Activated naive CD4-positive, alpha-beta T cell treated with anti-CD3 and anti-CD28 coated beads for 36 hours (primary cell): ENCODE data around the gene RTRAF. TPM values are rescaled to one million over a fixed set of nuclear protein-coding genes. Genes with fewer than 3 reads are reported as not detected.

Experiments
- CTCF ChIA-PET: fragments of 350-600 bp; sonication (Branson Sonifier 250); formaldehyde crosslinking; loops from one replicate; lab custom pipeline; 2021; ENCODE audit warnings: antibody characterized with exemption; lab: Charles Lee
- DNase-seq: peaks from one replicate; pipeline ENCODE4 v3.0.0-alpha.2; 2020
- H3K27ac Mint-ChIP-seq: one replicate; pipeline ENCODE4 v1.8.0; 2021; ENCODE audit warnings: mild to moderate bottlenecking, mixed read lengths
- H3K27me3 Mint-ChIP-seq: one replicate; pipeline ENCODE4 v1.8.0; 2021; ENCODE audit warnings: low read depth, mixed read lengths
- H3K36me3 Mint-ChIP-seq: one replicate; pipeline ENCODE4 v1.8.0; 2021; ENCODE audit warnings: low read depth, mixed read lengths
- H3K4me1 Mint-ChIP-seq: one replicate; pipeline ENCODE4 v1.8.0; 2021; ENCODE audit warnings: low read depth, mixed read lengths
- H3K4me3 Mint-ChIP-seq: one replicate; pipeline ENCODE4 v1.8.0; 2021; ENCODE audit warnings: mild to moderate bottlenecking, moderate library complexity, mixed read lengths
- H3K9me3 Mint-ChIP-seq: one replicate; pipeline ENCODE4 v1.8.0; 2021; ENCODE audit warnings: mixed read lengths
- intact Hi-C: fragments of 100-400 bp; cut with micrococcal nuclease; formaldehyde crosslinking; loops from one replicate; pipeline ENCODE4 v1.15.1; 2023
- total RNA-seq, 2 experiments: library from RNA; stranded (reverse); gene quantifications; one replicate each; pipeline ENCODE4 v1.2.3, GENCODE V29; 2021

RTRAF gene
- total RNA-seq, 2 experiments from 2014 or later, result 255 to 275 TPM

DNA sequence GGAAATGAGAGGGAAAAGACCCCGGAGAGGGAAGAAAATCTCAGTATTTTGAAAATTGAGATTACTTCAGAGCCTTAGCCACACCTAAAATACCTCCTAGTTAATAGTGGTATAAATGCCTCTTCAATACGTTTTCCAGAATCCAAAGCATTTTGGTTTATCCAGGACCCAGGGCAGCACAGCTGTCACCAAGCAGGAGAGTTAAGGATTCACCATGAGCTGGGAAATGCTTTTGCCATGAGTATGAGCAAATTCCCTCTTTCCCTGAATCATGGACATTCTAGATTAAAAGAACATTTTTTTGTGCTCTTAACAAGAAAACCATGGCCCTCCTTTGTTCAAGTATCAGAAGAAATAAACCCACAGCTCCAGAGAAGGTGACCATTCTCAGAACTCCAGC lies 21.8 kb upstream of the RTRAF start:
- Mint-ChIP-seq H3K36me3 (peaks cover 6% of the 10 kb centered on the region), H3K4me1 (peaks cover 13% of the 10 kb centered on the region), H3K27ac (no peak overlapping the region), H3K9me3 (no peaks in the 10 kb centered on the region), H3K4me3 (no peak overlapping the region), H3K27me3 (no peaks in the 10 kb centered on the region)
- intact Hi-C loops, result no loop called here
- CTCF ChIA-PET, result no interaction called here
- DNase-seq, result no peak

DNA sequence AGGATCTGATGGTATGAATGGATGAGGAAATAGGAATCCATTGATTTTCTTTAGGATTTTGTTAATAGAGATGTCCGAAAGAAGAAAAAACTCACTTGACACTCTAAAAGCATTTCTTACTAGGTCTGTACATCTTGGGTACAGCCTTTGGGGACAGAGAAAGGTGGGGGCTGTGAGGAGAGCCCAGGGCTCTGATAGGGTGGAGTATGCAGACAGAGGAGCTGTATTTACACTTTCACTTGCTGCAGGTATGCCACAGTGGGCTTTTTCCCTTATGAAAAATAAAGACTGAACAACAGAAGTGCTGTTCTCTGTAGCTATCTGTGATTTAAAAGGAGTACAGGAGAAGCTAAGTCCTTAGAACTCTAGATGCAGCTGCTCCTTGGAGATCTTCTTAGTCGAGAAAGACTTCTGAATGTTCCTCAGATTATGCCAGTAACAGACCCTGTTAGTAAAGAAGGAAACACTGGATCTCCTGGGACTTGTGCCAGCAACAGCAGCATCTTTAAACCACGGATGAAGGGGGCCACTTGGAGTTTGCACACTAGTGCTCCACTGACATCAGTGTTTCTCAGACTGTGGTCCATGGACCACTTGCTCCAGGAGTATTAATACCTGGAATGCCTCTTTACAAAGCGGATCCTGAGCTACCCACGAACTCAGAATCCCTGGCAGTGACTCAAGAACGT lies 19.4 kb upstream of the RTRAF start:
- DNase-seq, result no peak
- Mint-ChIP-seq H3K27me3 (no peaks in the 10 kb centered on the region), H3K9me3 (no peaks in the 10 kb centered on the region), H3K36me3 (peaks cover 4% of the 10 kb centered on the region), H3K4me1 (no peaks in the 10 kb centered on the region), H3K27ac (no peak overlapping the region), H3K4me3 (no peak overlapping the region)
- CTCF ChIA-PET, result interaction anchor here (2.3 kb wide), 1 partner anchor 9 kb away, joined by 12 read pairs; no protein-coding TSS in a partner anchor
- intact Hi-C loops, result loop anchor here (10.0 kb wide), 1 partner anchor 415 kb away; no protein-coding TSS in a partner anchor

DNA sequence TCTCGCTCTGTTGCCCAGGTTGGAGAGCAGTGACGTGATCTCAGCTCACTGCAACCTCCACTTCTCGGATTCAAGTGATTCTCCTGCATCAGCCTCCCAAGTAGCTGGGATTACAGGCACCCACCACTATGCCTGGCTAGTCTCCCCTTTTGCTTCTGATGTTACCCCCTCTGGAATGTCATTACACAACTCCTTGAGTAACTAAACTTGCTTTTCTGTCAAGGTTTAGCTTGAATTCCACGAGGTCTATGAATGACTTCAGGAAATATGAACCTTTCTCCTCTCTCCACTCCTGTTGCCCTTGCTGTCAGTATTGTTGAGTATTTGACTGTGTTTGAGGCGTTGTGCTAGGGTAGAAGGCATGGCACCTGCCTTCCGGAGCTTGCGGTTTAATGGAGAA lies 16.8 kb upstream of the RTRAF start:
- no peaks in the 10 kb centered on the region for H3K9me3 Mint-ChIP-seq
- no peaks in the 10 kb centered on the region for H3K36me3 Mint-ChIP-seq
- no peaks in the 10 kb centered on the region for H3K27me3 Mint-ChIP-seq
- no peak overlapping the region for H3K27ac Mint-ChIP-seq
- H3K4me1 Mint-ChIP-seq, result no peaks in the 10 kb centered on the region
- H3K4me3 Mint-ChIP-seq, result no peak overlapping the region
- CTCF ChIA-PET, result interaction anchor here (0.6 to 1.5 kb wide), 2 partner anchors 100 to 192 kb away, joined by 5 to 9 read pairs; no protein-coding TSS in a partner anchor
- no peak for DNase-seq
- intact Hi-C loops, result loop anchor here (10.0 kb wide), 1 partner anchor 418 kb away; no protein-coding TSS in a partner anchor

DNA sequence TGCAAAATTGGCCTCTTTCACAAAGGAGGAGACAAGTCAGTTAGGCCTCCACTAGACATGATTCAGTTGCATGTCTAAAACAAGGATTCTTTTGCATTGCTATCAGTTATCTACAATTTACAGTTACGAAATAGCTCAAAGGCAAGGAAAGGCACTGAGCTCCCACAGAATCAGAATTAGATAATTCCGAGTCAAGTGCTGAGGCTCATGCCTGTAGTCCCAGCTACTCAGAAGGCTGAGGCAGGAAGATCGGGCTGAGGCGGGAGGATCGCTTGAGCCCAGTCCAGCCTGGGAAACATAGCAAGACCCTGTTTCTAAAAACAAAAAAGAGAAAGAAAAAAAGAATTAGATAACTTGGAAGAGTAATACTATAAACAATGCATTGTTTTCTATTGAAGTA lies 12.3 kb upstream of the RTRAF start:
- Mint-ChIP-seq H3K27me3 (no peaks in the 10 kb centered on the region), H3K9me3 (no peaks in the 10 kb centered on the region), H3K4me3 (no peak overlapping the region), H3K36me3 (no peaks in the 10 kb centered on the region), H3K27ac (no peak overlapping the region), H3K4me1 (peaks cover 4% of the 10 kb centered on the region)
- CTCF ChIA-PET, result interaction anchor here (0.9 to 5.3 kb wide), 5 partner anchors 7 to 226 kb away, joined by 3 to 40 read pairs (median 12); no protein-coding TSS in a partner anchor
- intact Hi-C loops, result loop anchor here (10.0 kb wide), 1 partner anchor 422 kb away; no protein-coding TSS in a partner anchor
- DNase-seq, result no peak

DNA sequence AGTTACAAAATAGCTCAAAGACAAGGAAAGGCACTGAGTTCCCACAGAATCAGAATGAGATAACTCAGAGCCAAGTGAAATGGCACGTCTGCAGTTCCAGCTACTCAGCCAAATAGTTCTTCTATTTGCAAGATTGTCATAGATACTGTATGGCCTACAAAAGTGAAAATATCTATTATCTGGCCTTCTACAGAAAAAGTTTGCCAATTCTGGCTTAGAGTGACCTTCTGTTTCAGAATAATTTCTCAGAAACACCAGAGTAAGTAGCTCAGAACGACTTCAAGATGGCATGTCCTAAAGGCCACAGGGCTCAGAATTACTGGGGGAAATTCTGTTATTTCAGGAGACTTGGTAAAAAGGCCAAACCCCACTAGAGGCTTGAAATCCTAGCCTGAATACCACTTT lies 10.7 kb upstream of the RTRAF start:
- no peak overlapping the region for H3K4me3 Mint-ChIP-seq
- no peaks in the 10 kb centered on the region for H3K9me3 Mint-ChIP-seq
- intact Hi-C loops, result loop anchor here (1.0 to 10.0 kb wide), 5 partner anchors 118 to 424 kb away; partner anchors contain the start of gene GNG2
- no peak overlapping the region for H3K27ac Mint-ChIP-seq
- no peaks in the 10 kb centered on the region for H3K36me3 Mint-ChIP-seq
- CTCF ChIA-PET, result interaction anchor here (0.6 to 5.3 kb wide), 34 partner anchors 8 to 695 kb away, joined by 3 to 40 read pairs (median 4); partner anchors contain the start of gene GNG2
- H3K4me1 Mint-ChIP-seq, result peaks cover 4% of the 10 kb centered on the region
- no peak for DNase-seq
- H3K27me3 Mint-ChIP-seq, result no peaks in the 10 kb centered on the region

DNA sequence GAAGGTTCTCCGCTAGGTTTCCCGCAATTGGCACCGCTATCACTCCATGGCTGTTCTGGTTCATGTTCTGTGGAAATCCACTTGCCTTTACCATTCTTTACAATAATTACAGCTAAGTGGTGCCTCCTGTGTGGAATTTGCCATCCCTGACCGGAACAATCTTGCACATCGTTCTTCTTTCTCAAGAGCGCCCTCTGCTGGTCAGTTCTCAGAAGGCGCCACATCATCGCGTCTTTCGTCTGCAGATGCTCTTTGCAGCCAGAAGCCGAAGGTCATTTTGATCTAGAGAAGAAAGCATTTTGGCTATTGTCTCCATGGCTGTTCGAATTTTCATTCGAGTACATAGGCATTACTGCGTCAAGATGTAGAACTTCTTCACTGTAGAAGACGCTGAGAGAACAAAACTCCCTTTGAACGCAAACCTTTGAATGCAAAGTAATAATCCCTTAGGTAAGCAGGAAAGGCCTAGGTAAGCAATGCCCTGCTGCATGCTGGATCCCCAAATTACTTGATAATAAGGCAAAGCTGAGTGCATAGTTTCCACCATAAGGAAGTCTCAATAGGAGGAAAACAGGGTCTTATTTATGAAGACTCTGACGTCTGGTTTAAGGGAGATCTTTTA lies 10.1 kb upstream of the RTRAF start:
- CTCF ChIA-PET, result interaction anchor here (0.6 to 5.3 kb wide), 37 partner anchors 8 to 696 kb away, joined by 3 to 40 read pairs (median 4); partner anchors contain the start of gene GNG2
- no peaks in the 10 kb centered on the region for H3K27me3 Mint-ChIP-seq
- no peak overlapping the region for H3K4me3 Mint-ChIP-seq
- H3K4me1 Mint-ChIP-seq, result peaks cover 4% of the 10 kb centered on the region
- no peak overlapping the region for H3K27ac Mint-ChIP-seq
- intact Hi-C loops, result loop anchor here (1.0 to 10.0 kb wide), 5 partner anchors 118 to 424 kb away; partner anchors contain the start of gene GNG2
- no peaks in the 10 kb centered on the region for H3K36me3 Mint-ChIP-seq
- peak; percentile 91 for DNase-seq
- no peaks in the 10 kb centered on the region for H3K9me3 Mint-ChIP-seq

DNA sequence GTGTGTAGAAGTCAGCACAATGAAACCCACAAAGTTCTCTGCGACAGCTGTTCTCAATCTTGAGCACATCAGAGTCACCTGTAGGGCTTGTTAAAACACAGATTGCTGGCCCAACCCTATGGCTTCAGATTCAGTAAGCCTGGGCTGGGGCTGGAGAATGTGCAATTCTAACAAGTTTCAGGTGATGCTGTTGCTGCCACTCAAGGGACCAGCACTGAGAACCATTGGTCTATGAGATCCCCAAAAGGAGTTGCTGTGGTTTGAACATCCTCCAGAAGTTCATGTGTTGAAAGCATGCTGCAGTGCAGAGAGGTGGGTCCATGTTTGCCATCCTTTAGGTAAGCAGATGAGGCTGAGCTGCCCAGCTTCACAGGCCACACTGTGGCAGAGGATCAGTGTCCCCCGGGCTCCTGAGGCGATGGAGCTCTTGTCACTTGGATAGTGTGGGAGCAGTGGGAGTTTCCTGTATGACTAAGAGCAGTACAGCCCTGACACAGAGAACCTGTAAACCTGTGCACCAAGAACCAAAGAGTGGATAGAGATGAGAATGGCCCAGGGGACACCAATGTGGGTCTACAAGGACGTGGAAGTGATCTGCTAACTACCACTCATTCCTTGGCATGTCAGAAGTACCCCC lies 8.0 kb upstream of the RTRAF start:
- H3K27ac Mint-ChIP-seq, result no peak overlapping the region
- CTCF ChIA-PET, result interaction anchor here (1.3 to 5.3 kb wide), 3 partner anchors 15 to 202 kb away, joined by 3 to 40 read pairs (median 10); no protein-coding TSS in a partner anchor
- no peak for DNase-seq
- H3K4me3 Mint-ChIP-seq, result no peak overlapping the region
- no peaks in the 10 kb centered on the region for H3K27me3 Mint-ChIP-seq
- intact Hi-C loops, result loop anchor here (5.0 kb wide), 1 partner anchor 889 kb away; no protein-coding TSS in a partner anchor
- H3K36me3 Mint-ChIP-seq, result no peaks in the 10 kb centered on the region
- peaks cover 4% of the 10 kb centered on the region for H3K4me1 Mint-ChIP-seq
- no peaks in the 10 kb centered on the region for H3K9me3 Mint-ChIP-seq

DNA sequence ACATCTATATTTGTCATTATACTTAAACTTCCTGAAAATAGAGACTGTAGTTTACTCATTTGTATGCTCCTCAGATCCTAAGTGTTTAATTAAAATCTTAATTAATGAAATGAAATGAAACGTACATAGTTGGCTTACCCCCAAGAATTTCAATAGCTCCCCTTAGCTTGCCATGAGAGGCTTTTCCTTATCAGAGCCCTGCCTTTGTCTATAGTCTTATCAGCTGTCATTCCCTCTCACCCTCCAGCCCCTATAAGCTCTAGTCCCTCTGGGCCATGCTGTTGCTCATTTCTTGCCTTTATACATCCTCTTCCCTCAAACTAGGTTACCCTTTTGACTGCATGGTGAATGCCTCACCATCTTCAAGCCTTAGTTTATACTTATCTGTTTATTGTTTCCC lies 1.1 kb upstream of the RTRAF start:
- Mint-ChIP-seq H3K27ac (peak overlapping the region; percentile 85), H3K4me3 (peak overlapping the region; percentile 89), H3K4me1 (peaks cover 27% of the 10 kb centered on the region), H3K27me3 (no peaks in the 10 kb centered on the region), H3K9me3 (no peaks in the 10 kb centered on the region), H3K36me3 (peaks cover 12% of the 10 kb centered on the region)
- intact Hi-C loops, result no loop called here
- CTCF ChIA-PET, result interaction anchor here (1.6 kb wide), 1 partner anchor 13 kb away, joined by 3 read pairs; no protein-coding TSS in a partner anchor
- no peak for DNase-seq

DNA sequence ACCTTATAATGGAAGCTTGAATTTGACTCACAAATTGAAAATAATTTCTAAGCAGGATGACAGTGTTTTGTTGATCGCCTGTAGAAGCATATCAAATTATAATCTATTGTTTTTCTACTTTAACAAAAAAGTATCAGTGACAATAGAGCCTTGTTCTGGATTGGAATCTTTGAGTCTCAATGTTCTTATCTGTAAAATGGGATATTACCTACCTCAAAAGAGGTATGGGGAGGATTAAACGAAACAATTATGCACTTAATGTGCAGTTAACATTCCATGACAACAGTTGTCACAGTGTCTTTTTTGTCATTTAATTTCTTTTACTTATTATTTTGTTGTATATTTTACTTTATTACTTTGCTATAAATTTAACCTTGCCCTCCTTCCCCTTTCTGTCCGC lies 1.1 kb downstream of the RTRAF start:
- CTCF ChIA-PET, result interaction anchor here (0.6 to 1.5 kb wide), 2 partner anchors 12 to 284 kb away, joined by 3 to 4 read pairs; no protein-coding TSS in a partner anchor
- Mint-ChIP-seq H3K36me3 (peaks cover 23% of the 10 kb centered on the region), H3K4me3 (peak overlapping the region; percentile 89), H3K27ac (no peak overlapping the region), H3K9me3 (no peaks in the 10 kb centered on the region), H3K4me1 (peaks cover 45% of the 10 kb centered on the region), H3K27me3 (no peaks in the 10 kb centered on the region)
- intact Hi-C loops, result loop anchor here (10.0 kb wide), 6 partner anchors 424 to 746 kb away; partner anchors contain the start of genes ERO1A, GPR137C, TMX1 and TXNDC16
- DNase-seq, result no peak

DNA sequence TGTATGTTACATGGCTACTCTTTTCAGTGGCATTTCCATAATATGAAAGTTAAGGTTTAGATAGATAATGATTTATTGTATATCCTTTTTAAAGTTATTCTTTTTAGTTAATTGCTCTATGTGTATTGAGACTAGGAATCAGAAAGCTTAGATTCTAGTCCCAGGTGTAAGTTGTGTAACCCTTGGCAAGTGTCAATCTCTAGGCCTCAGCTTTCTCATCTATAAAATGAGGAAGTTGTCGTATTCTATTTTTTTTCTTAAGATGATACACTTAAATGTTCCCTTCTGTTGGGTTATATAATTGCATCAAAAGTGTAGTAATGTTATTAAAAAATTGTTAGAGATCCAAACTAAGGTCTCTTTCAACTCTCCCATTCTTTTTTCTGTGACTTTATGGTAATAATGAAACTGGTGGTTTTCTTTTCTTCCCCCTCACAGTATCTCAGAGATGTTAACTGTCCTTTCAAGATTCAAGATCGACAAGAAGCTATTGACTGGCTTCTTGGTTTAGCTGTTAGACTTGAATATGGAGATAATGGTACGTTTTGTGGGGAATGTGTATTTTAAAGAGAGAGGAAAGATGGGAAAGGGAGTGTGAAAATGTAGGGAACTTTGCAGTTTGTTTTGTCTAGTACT lies 4.1 kb downstream of the RTRAF start:
- intact Hi-C loops, result loop anchor here (10.0 kb wide), 6 partner anchors 421 to 749 kb away; partner anchors contain the start of genes ERO1A, GPR137C, TMX1 and TXNDC16
- DNase-seq, result no peak
- peaks cover 27% of the 10 kb centered on the region for H3K36me3 Mint-ChIP-seq
- CTCF ChIA-PET, result interaction anchor here (0.7 to 2.2 kb wide), 5 partner anchors 10 to 213 kb away, joined by 3 to 6 read pairs (median 3); no protein-coding TSS in a partner anchor
- peak overlapping the region; percentile 7 for H3K27ac Mint-ChIP-seq
- H3K9me3 Mint-ChIP-seq, result no peaks in the 10 kb centered on the region
- peaks cover 44% of the 10 kb centered on the region for H3K4me1 Mint-ChIP-seq
- no peaks in the 10 kb centered on the region for H3K27me3 Mint-ChIP-seq
- no peak overlapping the region for H3K4me3 Mint-ChIP-seq

DNA sequence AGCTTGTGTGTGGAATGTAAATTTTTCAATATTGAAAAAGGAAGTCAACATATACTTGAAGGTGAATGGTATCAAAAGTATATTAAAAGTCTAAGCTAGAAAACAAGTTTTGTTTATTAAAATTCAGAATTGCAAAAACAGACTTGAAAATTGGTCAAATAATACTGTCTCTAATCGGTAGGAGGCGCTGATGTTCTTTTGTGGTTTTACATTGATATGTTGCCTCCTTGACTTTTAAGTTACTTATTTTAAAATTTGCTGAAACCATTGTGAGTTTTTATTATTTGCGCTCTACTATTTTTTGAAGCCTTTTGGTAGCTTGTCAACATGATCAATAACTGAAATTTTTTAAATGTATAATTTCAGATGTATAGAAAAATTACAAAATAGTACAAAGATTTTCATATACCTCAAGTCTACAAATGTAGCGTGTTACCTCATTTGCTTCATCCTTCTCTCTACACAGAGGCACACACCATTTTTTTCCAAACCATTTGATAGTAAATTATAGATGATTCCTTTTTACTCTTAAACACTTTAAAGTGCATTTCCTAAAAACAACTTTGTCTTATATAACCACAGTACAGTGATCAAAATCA lies 6.9 kb downstream of the RTRAF start:
- Mint-ChIP-seq H3K27ac (no peak overlapping the region), H3K9me3 (no peaks in the 10 kb centered on the region), H3K4me1 (peaks cover 33% of the 10 kb centered on the region), H3K36me3 (peaks cover 29% of the 10 kb centered on the region), H3K27me3 (no peaks in the 10 kb centered on the region), H3K4me3 (no peak overlapping the region)
- CTCF ChIA-PET, result interaction anchor here (0.6 to 1.9 kb wide), 11 partner anchors 14 to 271 kb away, joined by 3 to 10 read pairs (median 4); partner anchors contain the start of gene PTGDR
- intact Hi-C loops, result loop anchor here (1.0 to 10.0 kb wide), 9 partner anchors 76 to 751 kb away; partner anchors contain the start of genes ERO1A, GPR137C, TMX1 and TXNDC16
- no peak for DNase-seq
